Measurements from ENCODE around the gene PALLD. TPM values are rescaled to one million over a fixed set of nuclear protein-coding genes. Genes with fewer than 3 reads are reported as not detected.

Gene PALLD
- total and polyA plus RNA-seq, 2 donors = 24.3 to 83.0 TPM

GRCh38 chr4:168612450-168613135 is 115.7 kb downstream of the PALLD start:
- H3K27ac ChIP-seq (ENCODE audit: low read depth in 1 of 2, low read length in 1 of 2) = no peak overlapping the region
- no peak overlapping the region for H3K4me3 ChIP-seq (ENCODE audit: low read length in 2 of 2)
- peaks cover 0 to 5% of the 10 kb centered on the region in 2 donors for H3K4me1 ChIP-seq (ENCODE audit: control insufficient read depth in 2 of 2, insufficient read depth in 2 of 2, low read length in 2 of 2)
- no peaks in the 10 kb centered on the region for H3K36me3 ChIP-seq (ENCODE audit: control insufficient read depth in 2 of 2, insufficient read depth in 2 of 2, low read length in 1 of 2)
- 92% methylated on average over 4 of the region's 4 CpGs for WGBS
- H3K9me3 ChIP-seq (ENCODE audit: control insufficient read depth in 2 of 2, insufficient read depth in 1 of 2, low read length in 1 of 2) = no peaks in the 10 kb centered on the region
- DNase-seq (ENCODE audit: low read depth in 6 of 9, low spot score in 9 of 9) = no peak
- H3K27me3 ChIP-seq (ENCODE audit: control insufficient read depth in 2 of 2, insufficient read depth in 1 of 2, low read length in 1 of 2) = no peaks in the 10 kb centered on the region

DNA sequence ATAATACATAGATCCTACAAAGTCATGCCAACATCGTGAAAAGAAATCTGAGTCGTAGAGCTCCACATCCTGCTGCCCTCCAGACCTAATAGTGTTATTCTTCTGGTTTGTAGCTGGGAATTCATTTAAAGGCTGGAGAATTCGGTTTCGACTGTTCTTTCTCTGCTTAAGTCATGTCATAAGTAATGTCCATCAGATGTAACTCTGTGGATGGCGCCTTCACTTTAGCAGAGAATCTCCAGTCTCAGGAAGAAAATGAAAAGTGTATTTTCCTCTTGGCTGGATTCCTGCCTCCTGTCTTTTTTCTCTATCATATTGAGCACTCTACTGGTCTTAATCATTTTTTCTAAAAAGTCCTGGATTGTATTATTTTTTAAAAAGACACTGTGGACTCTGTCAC is 117.0 kb downstream of the PALLD start:
- Histone ChIP-seq H3K27me3 (ENCODE audit: control insufficient read depth in 2 of 2, insufficient read depth in 1 of 2, low read length in 1 of 2) (no peaks in the 10 kb centered on the region), H3K4me3 (ENCODE audit: low read length in 2 of 2) (no peak overlapping the region), H3K36me3 (ENCODE audit: control insufficient read depth in 2 of 2, insufficient read depth in 2 of 2, low read length in 1 of 2) (no peaks in the 10 kb centered on the region), H3K4me1 (ENCODE audit: control insufficient read depth in 2 of 2, insufficient read depth in 2 of 2, low read length in 2 of 2) (peaks cover 0 to 5% of the 10 kb centered on the region in 2 donors), H3K27ac (ENCODE audit: low read depth in 1 of 2, low read length in 1 of 2) (no peak overlapping the region), H3K9me3 (ENCODE audit: control insufficient read depth in 2 of 2, insufficient read depth in 1 of 2, low read length in 1 of 2) (no peaks in the 10 kb centered on the region)
- 98% methylated on average over 5 of the region's 5 CpGs for WGBS
- DNase-seq (ENCODE audit: low read depth in 6 of 9, low spot score in 9 of 9) = no peak

DNA sequence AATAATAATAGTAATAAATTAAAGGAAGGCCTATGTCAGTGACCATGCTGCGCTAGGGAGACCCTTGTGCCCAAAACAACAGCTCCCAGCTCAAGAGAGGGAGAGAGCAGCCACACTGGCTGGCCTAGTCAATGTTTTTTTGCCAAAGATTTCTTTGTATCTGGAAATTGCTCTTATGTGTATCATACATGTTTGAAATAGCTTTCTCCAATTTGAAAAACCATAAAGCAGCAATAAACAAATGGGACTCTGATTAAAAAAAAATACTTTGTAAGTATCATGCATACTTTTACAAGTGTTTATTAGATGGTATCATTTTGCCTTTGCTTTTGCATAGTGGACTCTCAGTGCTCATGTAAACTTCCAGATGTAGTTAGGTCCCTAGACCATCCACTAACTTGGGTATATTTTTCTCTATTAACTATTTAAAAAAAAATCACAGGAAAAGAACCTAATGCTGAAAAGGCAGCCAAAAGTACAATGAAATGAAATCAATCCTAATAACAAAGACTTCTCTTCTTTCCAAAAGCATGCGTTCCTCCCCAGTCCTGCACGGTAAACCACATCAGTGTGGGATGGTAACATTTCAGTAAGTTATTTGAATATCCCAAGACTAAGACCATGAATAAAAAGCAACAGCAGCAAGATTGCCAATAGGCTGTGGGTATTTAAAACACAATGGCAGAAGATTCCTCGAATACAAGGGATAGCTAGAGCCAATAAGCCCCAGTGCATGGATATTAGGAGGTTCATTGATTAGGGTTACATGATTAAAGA is 117.6 kb downstream of the PALLD start:
- peaks cover 0 to 5% of the 10 kb centered on the region in 2 donors for H3K4me1 ChIP-seq (ENCODE audit: control insufficient read depth in 2 of 2, insufficient read depth in 2 of 2, low read length in 2 of 2)
- no peaks in the 10 kb centered on the region for H3K27me3 ChIP-seq (ENCODE audit: control insufficient read depth in 2 of 2, insufficient read depth in 1 of 2, low read length in 1 of 2)
- H3K27ac ChIP-seq (ENCODE audit: low read depth in 1 of 2, low read length in 1 of 2) = no peak overlapping the region
- H3K9me3 ChIP-seq (ENCODE audit: control insufficient read depth in 2 of 2, insufficient read depth in 1 of 2, low read length in 1 of 2) = no peaks in the 10 kb centered on the region
- no peak overlapping the region for H3K4me3 ChIP-seq (ENCODE audit: low read length in 2 of 2)
- 96% methylated on average over 4 of the region's 4 CpGs for WGBS
- no peak for DNase-seq (ENCODE audit: low read depth in 6 of 9, low spot score in 9 of 9)
- H3K36me3 ChIP-seq (ENCODE audit: control insufficient read depth in 2 of 2, insufficient read depth in 2 of 2, low read length in 1 of 2) = no peaks in the 10 kb centered on the region

- Histone ChIP-seq H3K9me3 (ENCODE audit: control insufficient read depth in 2 of 2, insufficient read depth in 1 of 2, low read length in 1 of 2) (no peaks in the 10 kb centered on the region), H3K4me1 (ENCODE audit: control insufficient read depth in 2 of 2, insufficient read depth in 2 of 2, low read length in 2 of 2) (peaks cover 0 to 5% of the 10 kb centered on the region in 2 donors), H3K27ac (ENCODE audit: low read depth in 1 of 2, low read length in 1 of 2) (no peak overlapping the region), H3K4me3 (ENCODE audit: low read length in 2 of 2) (no peak overlapping the region), H3K36me3 (ENCODE audit: control insufficient read depth in 2 of 2, insufficient read depth in 2 of 2, low read length in 1 of 2) (no peaks in the 10 kb centered on the region), H3K27me3 (ENCODE audit: control insufficient read depth in 2 of 2, insufficient read depth in 1 of 2, low read length in 1 of 2) (no peaks in the 10 kb centered on the region)
- DNase-seq (ENCODE audit: low read depth in 6 of 9, low spot score in 9 of 9) = no peak
- 94% methylated on average over 5 of the region's 5 CpGs for WGBS
These were observed 118.6 kb downstream of the PALLD start for GRCh38 chr4:168615294-168616065.

DNA sequence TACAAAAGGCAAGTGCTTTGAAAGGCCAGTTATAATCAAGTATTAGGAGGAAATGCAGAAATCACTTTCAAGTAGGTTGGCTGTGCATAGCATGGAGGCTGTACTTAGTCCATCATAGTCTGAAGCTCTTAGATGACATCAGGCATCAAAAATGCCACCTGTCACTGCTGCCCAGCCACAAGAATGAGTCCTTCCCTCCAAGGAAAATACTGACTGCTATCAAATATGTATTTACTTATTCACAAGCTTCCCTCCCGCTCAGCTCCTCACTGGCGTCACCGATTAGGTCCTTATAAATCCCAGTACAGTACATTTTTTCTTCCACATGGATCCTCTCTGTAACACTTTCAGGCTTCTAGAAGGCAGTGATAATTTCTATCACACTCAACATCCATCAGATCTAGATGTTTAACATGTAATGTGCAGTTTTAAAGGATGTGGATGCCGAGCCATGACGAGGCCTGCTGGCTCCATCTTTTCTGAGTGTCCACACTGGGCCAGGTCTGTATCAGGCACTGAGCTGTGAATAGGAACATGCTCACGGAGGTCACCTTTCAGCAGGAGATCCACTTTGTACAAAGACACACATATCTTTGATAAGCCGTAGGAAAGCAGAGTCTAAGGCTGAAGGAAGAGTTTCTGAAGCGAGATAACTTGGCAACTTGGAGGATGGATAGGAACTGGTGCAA is 121.9 kb downstream of the PALLD start:
- no peaks in the 10 kb centered on the region for H3K36me3 ChIP-seq (ENCODE audit: control insufficient read depth in 2 of 2, insufficient read depth in 2 of 2, low read length in 1 of 2)
- DNase-seq (ENCODE audit: low read depth in 6 of 9, low spot score in 9 of 9) = no peak
- no peaks in the 10 kb centered on the region for H3K9me3 ChIP-seq (ENCODE audit: control insufficient read depth in 2 of 2, insufficient read depth in 1 of 2, low read length in 1 of 2)
- H3K27me3 ChIP-seq (ENCODE audit: control insufficient read depth in 2 of 2, insufficient read depth in 1 of 2, low read length in 1 of 2) = no peaks in the 10 kb centered on the region
- H3K4me3 ChIP-seq (ENCODE audit: low read length in 2 of 2) = no peak overlapping the region
- WGBS = 97% methylated on average over 8 of the region's 8 CpGs
- H3K27ac ChIP-seq (ENCODE audit: low read depth in 1 of 2, low read length in 1 of 2) = no peak overlapping the region
- no peaks in the 10 kb centered on the region for H3K4me1 ChIP-seq (ENCODE audit: control insufficient read depth in 2 of 2, insufficient read depth in 2 of 2, low read length in 2 of 2)

GRCh38 chr4:168619266-168619631 is 122.4 kb downstream of the PALLD start:
- Histone ChIP-seq H3K4me3 (ENCODE audit: low read length in 2 of 2) (no peak overlapping the region), H3K9me3 (ENCODE audit: control insufficient read depth in 2 of 2, insufficient read depth in 1 of 2, low read length in 1 of 2) (no peaks in the 10 kb centered on the region), H3K27me3 (ENCODE audit: control insufficient read depth in 2 of 2, insufficient read depth in 1 of 2, low read length in 1 of 2) (no peaks in the 10 kb centered on the region), H3K36me3 (ENCODE audit: control insufficient read depth in 2 of 2, insufficient read depth in 2 of 2, low read length in 1 of 2) (no peaks in the 10 kb centered on the region), H3K4me1 (ENCODE audit: control insufficient read depth in 2 of 2, insufficient read depth in 2 of 2, low read length in 2 of 2) (no peaks in the 10 kb centered on the region), H3K27ac (ENCODE audit: low read depth in 1 of 2, low read length in 1 of 2) (no peak overlapping the region)
- DNase-seq (ENCODE audit: low read depth in 6 of 9, low spot score in 9 of 9) = no peak

DNA sequence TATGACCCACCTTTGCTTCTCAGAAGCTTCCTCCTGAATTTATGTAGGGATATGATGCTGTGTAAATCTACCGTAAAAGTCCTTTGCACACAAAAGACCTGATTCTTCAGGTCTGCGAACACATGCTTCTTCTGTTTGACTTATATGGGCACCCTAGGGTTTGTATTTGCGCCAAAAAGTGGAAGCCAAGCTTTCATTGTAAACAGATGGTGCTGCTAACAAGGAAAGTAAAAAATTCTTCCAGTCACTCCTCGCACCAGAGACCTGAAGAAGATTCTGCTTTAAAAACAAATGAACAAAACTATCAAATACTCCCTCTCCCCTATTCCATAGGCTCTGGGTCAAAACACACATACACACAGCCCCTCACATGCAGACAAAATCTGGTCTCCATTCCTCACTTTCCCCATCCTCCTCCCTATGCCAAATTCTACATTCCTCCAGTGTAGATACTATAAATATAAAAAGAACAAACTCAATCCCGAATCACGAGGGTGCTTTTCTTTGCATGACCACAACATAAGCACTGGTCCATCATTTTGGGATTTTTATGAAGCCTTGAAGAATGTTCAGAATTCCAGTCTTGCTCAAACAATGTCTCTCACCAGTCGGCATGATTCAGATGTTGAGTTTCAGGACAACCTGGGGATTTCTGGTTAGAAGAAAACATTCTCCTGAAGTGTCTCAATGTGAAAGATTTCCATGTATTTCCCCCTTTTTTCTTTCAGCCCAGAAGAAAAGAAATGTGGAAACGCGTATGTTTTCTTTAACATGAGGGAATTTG is 125.1 kb downstream of the PALLD start:
- Histone ChIP-seq H3K4me3 (ENCODE audit: low read length in 2 of 2) (no peak overlapping the region), H3K9me3 (ENCODE audit: control insufficient read depth in 2 of 2, insufficient read depth in 1 of 2, low read length in 1 of 2) (no peaks in the 10 kb centered on the region), H3K36me3 (ENCODE audit: control insufficient read depth in 2 of 2, insufficient read depth in 2 of 2, low read length in 1 of 2) (no peaks in the 10 kb centered on the region), H3K4me1 (ENCODE audit: control insufficient read depth in 2 of 2, insufficient read depth in 2 of 2, low read length in 2 of 2) (no peaks in the 10 kb centered on the region), H3K27me3 (ENCODE audit: control insufficient read depth in 2 of 2, insufficient read depth in 1 of 2, low read length in 1 of 2) (no peaks in the 10 kb centered on the region), H3K27ac (ENCODE audit: low read depth in 1 of 2, low read length in 1 of 2) (no peak overlapping the region)
- no peak for DNase-seq (ENCODE audit: low read depth in 6 of 9, low spot score in 9 of 9)
- 97% methylated on average over 9 of the region's 9 CpGs for WGBS

- H3K4me3 ChIP-seq (ENCODE audit: low read length in 2 of 2) = no peak overlapping the region
- no peaks in the 10 kb centered on the region for H3K27me3 ChIP-seq (ENCODE audit: control insufficient read depth in 2 of 2, insufficient read depth in 1 of 2, low read length in 1 of 2)
- no peaks in the 10 kb centered on the region for H3K4me1 ChIP-seq (ENCODE audit: control insufficient read depth in 2 of 2, insufficient read depth in 2 of 2, low read length in 2 of 2)
- H3K9me3 ChIP-seq (ENCODE audit: control insufficient read depth in 2 of 2, insufficient read depth in 1 of 2, low read length in 1 of 2) = no peaks in the 10 kb centered on the region
- DNase-seq (ENCODE audit: low read depth in 6 of 9, low spot score in 9 of 9) = no peak
- WGBS = 91% methylated on average over 5 of the region's 5 CpGs
- H3K27ac ChIP-seq (ENCODE audit: low read depth in 1 of 2, low read length in 1 of 2) = no peak overlapping the region
- H3K36me3 ChIP-seq (ENCODE audit: control insufficient read depth in 2 of 2, insufficient read depth in 2 of 2, low read length in 1 of 2) = no peaks in the 10 kb centered on the region
These were observed 125.7 kb downstream of the PALLD start for GRCh38 chr4:168622600-168622999.
